ENCODE data around the gene AUTS2. TPM values are rescaled to one million over a fixed set of nuclear protein-coding genes. Genes with fewer than 3 reads are reported as not detected.

AUTS2 gene
- total RNA-seq, 1 experiment from 2014 or later, result 2.5 TPM

DNA sequence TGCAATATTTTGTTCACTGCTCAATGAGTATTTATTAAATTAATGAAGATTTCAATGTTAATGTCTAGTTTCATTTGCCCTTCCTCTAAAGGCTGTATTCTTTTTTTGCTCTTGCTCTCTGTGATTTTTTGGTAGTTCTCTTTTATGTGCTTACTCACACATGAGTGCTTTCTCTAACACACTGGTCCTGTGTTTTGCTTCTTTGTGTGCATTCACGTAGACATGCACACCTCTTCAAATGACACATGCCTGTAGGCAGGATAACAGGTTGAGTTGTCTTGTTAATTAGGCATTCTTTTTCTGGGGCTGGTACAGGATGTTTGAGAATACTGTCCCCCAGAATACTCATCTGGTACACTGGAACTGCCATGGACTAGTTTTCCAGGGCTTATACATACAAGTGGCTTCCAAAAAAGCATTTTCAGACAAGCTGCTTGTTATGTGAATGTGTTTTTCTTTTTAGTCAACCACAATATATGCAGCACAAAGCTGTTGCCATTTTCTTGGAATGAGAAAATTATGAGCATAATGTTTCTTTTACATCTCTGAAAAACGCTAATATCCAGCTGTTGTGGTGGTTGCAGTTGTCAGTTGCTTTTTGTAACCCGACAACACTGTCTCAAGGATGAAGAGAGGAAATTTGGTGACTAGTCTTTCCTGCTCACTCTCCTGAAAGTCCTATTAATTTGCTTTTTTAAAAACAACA lies 416.4 kb downstream of the AUTS2 start:
- CTCF ChIA-PET, result no interaction called here
- H3K36me3 ChIP-seq (ENCODE audit: control insufficient read depth, insufficient read depth, low read length), result no peaks in the 10 kb centered on the region
- TF ChIP-seq SIN3A (IDR thresholded peaks at IDR 0.05; ENCODE audit: borderline replicate concordance, insufficient read depth, low read depth, low read length) (no peak), POLR2AphosphoS5 (IDR thresholded peaks at IDR 0.05; ENCODE audit: low read depth, low read length) (no peak), TCF7L2 (IDR thresholded peaks at IDR 0.05; ENCODE audit: low read depth, low read length) (no peak)
- no peaks in the 10 kb centered on the region for H3K4me1 ChIP-seq (ENCODE audit: control insufficient read depth, insufficient read depth, low read length)
- POLR2A ChIA-PET, result no interaction called here
- ATAC-seq, result no peak
- DNase-seq (ENCODE audit: low read depth, low spot score), result no peak
- H3K27me3 ChIP-seq (ENCODE audit: control insufficient read depth, insufficient read depth, low read length), result no peaks in the 10 kb centered on the region
- intact Hi-C loops (cut with micrococcal nuclease; ENCODE audit: unreplicated experiment) (no loop called here), in situ Hi-C loops (cut with HindIII; ENCODE audit: low pct_unique_long_range_greater_than_20kb, low sequenced_read_pairs) (no loop called here)
- H3K4me3 ChIP-seq (ENCODE audit: low read depth in 2 of 2, low read length in 2 of 2), result no peak overlapping the region
- H3K9me3 ChIP-seq (ENCODE audit: control insufficient read depth, insufficient read depth, low read depth, low read length), result no peaks in the 10 kb centered on the region
- no TSS peak for BruUV-seq (replicated peaks)
- no peak overlapping the region for H3K27ac ChIP-seq (ENCODE audit: low read length)

DNA sequence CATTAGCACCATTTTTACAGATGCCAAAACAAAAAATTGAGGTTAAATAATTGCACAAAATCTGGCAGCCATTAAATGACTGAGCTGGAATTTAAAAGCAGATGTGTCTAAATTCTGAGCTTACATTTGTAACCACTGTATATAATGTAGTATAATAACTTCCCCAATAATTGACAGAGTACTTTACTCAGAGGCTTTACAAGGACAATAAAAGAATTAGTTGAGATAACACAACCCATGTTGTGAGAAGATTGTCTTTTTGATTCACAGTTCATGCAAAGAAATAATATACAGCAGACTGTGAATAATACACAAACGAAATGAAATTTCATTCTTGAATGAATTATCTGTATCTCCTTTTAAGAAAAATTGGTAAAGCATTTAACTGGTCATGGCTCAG lies 417.1 kb downstream of the AUTS2 start:
- Histone ChIP-seq H3K27ac (ENCODE audit: low read length) (no peak overlapping the region), H3K9me3 (ENCODE audit: control insufficient read depth, insufficient read depth, low read depth, low read length) (no peaks in the 10 kb centered on the region), H3K4me1 (ENCODE audit: control insufficient read depth, insufficient read depth, low read length) (no peaks in the 10 kb centered on the region), H3K27me3 (ENCODE audit: control insufficient read depth, insufficient read depth, low read length) (no peaks in the 10 kb centered on the region), H3K36me3 (ENCODE audit: control insufficient read depth, insufficient read depth, low read length) (no peaks in the 10 kb centered on the region), H3K4me3 (ENCODE audit: low read depth in 2 of 2, low read length in 2 of 2) (no peak overlapping the region)
- no TSS peak for BruUV-seq (replicated peaks)
- ATAC-seq, result no peak
- DNase-seq (ENCODE audit: low read depth, low spot score), result no peak
- CTCF ChIA-PET, result no interaction called here
- POLR2A ChIA-PET, result no interaction called here
- no peak for TF ChIP-seq SIN3A (IDR thresholded peaks at IDR 0.05; ENCODE audit: borderline replicate concordance, insufficient read depth, low read depth, low read length)
- TF ChIP-seq, protein P1, sequence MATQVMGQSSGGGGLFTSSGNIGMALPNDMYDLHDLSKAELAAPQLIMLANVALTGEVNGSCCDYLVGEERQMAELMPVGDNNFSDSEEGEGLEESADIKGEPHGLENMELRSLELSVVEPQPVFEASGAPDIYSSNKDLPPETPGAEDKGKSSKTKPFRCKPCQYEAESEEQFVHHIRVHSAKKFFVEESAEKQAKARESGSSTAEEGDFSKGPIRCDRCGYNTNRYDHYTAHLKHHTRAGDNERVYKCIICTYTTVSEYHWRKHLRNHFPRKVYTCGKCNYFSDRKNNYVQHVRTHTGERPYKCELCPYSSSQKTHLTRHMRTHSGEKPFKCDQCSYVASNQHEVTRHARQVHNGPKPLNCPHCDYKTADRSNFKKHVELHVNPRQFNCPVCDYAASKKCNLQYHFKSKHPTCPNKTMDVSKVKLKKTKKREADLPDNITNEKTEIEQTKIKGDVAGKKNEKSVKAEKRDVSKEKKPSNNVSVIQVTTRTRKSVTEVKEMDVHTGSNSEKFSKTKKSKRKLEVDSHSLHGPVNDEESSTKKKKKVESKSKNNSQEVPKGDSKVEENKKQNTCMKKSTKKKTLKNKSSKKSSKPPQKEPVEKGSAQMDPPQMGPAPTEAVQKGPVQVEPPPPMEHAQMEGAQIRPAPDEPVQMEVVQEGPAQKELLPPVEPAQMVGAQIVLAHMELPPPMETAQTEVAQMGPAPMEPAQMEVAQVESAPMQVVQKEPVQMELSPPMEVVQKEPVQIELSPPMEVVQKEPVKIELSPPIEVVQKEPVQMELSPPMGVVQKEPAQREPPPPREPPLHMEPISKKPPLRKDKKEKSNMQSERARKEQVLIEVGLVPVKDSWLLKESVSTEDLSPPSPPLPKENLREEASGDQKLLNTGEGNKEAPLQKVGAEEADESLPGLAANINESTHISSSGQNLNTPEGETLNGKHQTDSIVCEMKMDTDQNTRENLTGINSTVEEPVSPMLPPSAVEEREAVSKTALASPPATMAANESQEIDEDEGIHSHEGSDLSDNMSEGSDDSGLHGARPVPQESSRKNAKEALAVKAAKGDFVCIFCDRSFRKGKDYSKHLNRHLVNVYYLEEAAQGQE (IDR thresholded peaks at IDR 0.05; ENCODE audit: insufficient read depth in 1 of 2, low read depth in 2 of 2, low read length in 1 of 2), result no peak
- no peak for TF ChIP-seq POLR2AphosphoS5 (IDR thresholded peaks at IDR 0.05; ENCODE audit: low read depth, low read length)
- TF ChIP-seq, protein P2, sequence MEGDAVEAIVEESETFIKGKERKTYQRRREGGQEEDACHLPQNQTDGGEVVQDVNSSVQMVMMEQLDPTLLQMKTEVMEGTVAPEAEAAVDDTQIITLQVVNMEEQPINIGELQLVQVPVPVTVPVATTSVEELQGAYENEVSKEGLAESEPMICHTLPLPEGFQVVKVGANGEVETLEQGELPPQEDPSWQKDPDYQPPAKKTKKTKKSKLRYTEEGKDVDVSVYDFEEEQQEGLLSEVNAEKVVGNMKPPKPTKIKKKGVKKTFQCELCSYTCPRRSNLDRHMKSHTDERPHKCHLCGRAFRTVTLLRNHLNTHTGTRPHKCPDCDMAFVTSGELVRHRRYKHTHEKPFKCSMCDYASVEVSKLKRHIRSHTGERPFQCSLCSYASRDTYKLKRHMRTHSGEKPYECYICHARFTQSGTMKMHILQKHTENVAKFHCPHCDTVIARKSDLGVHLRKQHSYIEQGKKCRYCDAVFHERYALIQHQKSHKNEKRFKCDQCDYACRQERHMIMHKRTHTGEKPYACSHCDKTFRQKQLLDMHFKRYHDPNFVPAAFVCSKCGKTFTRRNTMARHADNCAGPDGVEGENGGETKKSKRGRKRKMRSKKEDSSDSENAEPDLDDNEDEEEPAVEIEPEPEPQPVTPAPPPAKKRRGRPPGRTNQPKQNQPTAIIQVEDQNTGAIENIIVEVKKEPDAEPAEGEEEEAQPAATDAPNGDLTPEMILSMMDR (IDR thresholded peaks at IDR 0.05), result no peak
- TF ChIP-seq TCF7L2 (IDR thresholded peaks at IDR 0.05; ENCODE audit: low read depth, low read length), result no peak
- in situ Hi-C loops (cut with HindIII; ENCODE audit: low pct_unique_long_range_greater_than_20kb, low sequenced_read_pairs) (no loop called here), intact Hi-C loops (cut with micrococcal nuclease; ENCODE audit: unreplicated experiment) (no loop called here)

DNA sequence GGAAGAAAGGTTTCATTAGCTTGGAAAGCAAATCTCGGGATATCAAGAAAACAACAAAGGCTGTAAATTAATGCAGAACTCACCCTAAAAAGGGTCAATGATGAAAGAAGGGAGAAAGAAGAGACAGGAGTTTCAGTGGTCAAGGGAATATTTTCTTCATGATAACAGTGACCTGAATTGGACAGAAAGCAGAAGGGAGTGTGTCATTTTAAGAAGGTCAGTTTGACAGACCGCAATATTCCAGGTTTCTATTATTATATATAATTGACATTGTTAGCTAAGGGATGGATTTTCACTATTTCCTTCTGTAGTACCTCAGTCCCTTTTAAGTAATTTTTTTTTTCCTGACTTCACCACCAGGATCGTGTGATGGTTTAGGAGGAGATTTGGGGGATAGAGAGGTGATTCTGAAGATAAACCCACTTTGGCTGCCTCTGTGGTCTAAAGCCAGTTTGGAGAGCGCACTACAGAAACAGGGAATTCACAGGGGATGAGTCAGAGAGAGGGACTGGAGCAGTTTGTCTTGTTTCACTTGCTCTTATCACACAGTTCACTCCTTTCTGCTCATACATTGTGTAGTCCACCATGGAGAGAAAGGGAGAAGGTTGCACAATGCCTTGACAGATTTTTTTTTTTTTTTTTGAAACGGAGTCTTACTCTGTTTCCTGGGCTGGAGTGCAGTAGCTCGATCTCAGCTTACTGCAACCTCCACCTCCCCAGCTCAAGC lies 417.9 kb downstream of the AUTS2 start:
- H3K4me1 ChIP-seq (ENCODE audit: control insufficient read depth, insufficient read depth, low read length), result no peaks in the 10 kb centered on the region
- intact Hi-C loops (cut with micrococcal nuclease; ENCODE audit: unreplicated experiment), result no loop called here
- no TSS peak for BruUV-seq (replicated peaks)
- H3K36me3 ChIP-seq (ENCODE audit: control insufficient read depth, insufficient read depth, low read length), result no peaks in the 10 kb centered on the region
- ChIA-PET CTCF (no interaction called here), POLR2A (no interaction called here)
- in situ Hi-C loops (cut with HindIII; ENCODE audit: low pct_unique_long_range_greater_than_20kb, low sequenced_read_pairs), result no loop called here
- no peak overlapping the region for H3K27ac ChIP-seq (ENCODE audit: low read length)
- ATAC-seq (no peak), DNase-seq (ENCODE audit: low read depth, low spot score) (no peak)
- no peaks in the 10 kb centered on the region for H3K27me3 ChIP-seq (ENCODE audit: control insufficient read depth, insufficient read depth, low read length)
- TF ChIP-seq TCF7L2 (IDR thresholded peaks at IDR 0.05; ENCODE audit: low read depth, low read length) (no peak), POLR2AphosphoS5 (IDR thresholded peaks at IDR 0.05; ENCODE audit: low read depth, low read length) (no peak), SIN3A (IDR thresholded peaks at IDR 0.05; ENCODE audit: borderline replicate concordance, insufficient read depth, low read depth, low read length) (no peak)
- TF ChIP-seq, protein P1 (IDR thresholded peaks at IDR 0.05; ENCODE audit: insufficient read depth in 1 of 2, low read depth in 2 of 2, low read length in 1 of 2), result no peak
- TF ChIP-seq, protein P2 (IDR thresholded peaks at IDR 0.05), result no peak
- no peak overlapping the region for H3K4me3 ChIP-seq (ENCODE audit: low read depth in 2 of 2, low read length in 2 of 2)
- H3K9me3 ChIP-seq (ENCODE audit: control insufficient read depth, insufficient read depth, low read depth, low read length), result no peaks in the 10 kb centered on the region

Data from Panc1 (cell line).